HG03571 (cell line): ENCODE results near the gene MTUS2.

Experiments
- ATAC-seq: cut with Tn5 transposase; IDR thresholded peaks from one replicate; pipeline ENCODE4 v1.9.1; 2021; ENCODE audit not compliant: unreplicated experiment

Gene MTUS2

DNA sequence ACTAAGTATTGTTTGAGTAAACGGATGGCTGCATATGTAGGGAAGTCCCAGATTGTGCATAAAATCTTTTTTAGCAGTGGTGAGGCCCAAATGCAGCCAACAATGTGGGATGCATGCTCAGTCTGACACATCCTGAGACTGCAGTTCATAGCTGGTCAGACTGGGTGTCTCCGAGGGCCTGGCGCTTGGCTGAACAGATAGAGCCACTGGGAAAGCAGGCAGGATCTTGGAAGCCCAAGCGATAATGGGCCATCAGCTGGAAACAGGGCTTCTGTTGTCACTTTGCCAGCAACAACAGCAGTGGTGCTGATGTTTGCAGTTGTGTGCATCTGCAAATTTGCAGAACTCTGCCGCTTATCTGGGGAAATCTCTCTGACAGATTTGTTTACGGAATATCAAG is 36.1 kb downstream of the MTUS2 start:
- ATAC-seq = no peak

DNA sequence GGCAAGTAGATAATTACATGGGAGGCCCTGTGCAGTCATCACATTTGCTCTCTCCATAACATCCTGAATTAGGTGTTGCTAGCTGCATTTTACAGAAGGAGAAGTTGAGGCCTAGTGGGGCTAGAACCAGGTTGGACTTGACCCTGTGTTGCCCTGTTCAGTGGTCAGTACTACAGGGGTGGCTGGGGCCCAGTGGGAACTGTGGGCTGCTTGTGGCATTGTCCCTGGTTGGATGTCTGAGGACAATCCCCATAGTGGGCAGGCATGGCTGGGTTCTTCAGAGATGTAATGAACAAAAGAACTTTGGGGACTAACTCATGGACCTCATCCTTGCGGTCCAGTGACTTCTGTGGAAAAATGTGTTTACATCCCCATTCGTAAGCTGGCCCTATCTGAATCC is 38.9 kb downstream of the MTUS2 start:
- ATAC-seq = no peak

DNA sequence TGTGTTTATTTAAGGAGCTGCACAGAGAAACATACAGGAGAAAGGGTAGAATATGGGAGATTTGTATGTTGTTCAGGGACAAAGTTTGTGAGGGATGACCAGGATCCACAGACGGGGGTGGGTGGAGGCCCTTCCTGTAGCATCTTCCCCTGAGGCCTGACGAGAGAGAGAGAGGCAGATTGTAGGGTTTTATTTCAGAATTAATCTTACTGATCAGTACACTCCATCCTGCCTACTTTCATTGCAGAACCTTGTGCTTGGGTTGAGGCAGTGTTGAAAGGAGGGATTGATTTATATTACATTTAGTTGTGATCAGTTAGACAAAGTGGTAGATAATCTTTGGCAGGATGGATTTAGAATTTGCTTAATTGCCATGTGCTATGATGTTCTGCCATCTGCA is 39.6 kb downstream of the MTUS2 start:
- ATAC-seq = no peak

- ATAC-seq = no peak
Observed at GRCh38 chr13:28864544-28864943, 44.4 kb downstream of the MTUS2 start.

DNA sequence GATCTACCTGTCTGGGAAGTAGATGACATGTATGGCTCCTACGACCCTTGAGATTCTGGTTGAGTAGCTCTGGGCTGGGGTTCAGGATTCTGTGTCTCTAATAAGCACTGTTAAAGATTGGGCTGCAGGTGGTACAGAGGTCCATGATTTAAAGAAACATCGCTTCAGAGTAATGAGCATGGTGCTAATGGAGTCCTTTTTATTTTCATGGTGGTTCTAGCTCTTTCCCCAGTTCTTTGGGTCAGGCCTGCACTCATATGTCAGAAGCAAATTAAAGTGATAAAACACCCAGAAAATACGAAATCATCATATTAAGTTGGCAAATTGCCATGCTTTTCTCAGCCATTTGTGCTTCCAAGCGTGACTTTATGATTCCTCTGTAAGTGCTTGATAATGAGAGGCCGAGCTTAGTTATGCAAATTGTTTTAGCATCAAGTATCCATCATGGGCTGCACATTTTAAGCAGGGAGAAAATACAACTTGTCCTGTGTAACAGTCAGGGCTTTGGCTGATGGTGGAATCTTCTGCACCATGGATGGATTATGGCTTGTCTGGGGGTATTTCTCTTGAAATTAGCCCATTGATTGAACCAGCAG is 45.1 kb downstream of the MTUS2 start:
- ATAC-seq = no peak

- ATAC-seq = no peak
Observed at GRCh38 chr13:28865951-28866350, 45.8 kb downstream of the MTUS2 start.

GRCh38 chr13:28866932-28867331 is 46.8 kb downstream of the MTUS2 start:
- ATAC-seq = no peak

DNA sequence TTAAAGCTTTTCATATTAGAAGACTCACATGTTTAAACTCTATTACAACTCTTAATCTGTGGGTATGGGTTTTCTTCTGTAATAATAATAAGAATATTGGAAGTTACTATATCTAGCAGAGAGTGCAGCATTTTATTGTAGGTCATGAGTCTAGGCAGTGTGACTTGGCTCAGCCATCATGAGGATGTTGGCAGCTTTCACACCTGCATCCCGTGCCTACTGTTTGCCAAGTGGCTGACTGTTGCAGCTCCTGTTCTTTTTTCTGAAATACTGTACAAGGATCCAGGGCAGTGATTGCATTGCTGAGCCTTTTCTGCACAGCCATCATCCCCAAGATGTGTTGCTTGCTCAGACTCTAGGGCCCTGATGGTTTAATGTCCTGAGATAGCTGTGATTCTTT is 47.4 kb downstream of the MTUS2 start:
- ATAC-seq = no peak

- no peak for ATAC-seq
Observed at GRCh38 chr13:28872427-28873176, 52.5 kb downstream of the MTUS2 start.

DNA sequence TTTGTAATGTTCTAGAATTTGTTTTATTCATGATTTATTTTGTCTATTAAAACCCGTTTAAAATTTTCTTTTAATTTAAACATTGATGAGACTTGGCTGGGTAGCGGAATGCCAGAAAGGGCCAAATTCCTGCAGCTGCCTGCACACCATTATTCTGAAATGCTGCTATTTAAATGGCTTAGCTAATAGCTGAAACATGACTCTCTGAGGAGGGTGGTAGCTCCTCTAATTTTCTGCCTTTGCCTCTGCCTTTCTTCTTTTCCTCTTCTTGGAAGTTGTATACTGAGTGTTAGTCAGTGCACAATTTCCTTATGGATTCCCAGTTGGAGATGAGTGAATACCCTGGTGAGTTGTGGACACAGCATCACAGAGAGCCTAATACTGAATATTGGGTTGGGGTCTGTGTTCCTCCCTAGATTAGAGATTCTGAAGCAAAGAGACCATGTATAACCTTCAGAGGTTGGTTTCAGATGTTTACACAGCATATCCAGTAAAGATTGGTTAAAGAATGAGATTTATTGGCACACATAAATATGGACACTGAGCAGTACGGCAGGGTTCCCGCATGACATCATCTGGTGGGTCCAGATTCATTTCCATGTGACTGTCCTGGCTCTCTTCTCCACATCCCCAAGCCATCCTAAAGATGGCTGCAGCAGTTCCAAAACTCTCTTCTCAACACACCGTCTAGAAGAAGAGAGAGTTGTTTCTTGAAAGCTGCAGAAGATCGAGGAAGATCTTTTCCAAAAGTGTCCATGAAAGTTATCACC is 55.9 kb downstream of the MTUS2 start:
- no peak for ATAC-seq

DNA sequence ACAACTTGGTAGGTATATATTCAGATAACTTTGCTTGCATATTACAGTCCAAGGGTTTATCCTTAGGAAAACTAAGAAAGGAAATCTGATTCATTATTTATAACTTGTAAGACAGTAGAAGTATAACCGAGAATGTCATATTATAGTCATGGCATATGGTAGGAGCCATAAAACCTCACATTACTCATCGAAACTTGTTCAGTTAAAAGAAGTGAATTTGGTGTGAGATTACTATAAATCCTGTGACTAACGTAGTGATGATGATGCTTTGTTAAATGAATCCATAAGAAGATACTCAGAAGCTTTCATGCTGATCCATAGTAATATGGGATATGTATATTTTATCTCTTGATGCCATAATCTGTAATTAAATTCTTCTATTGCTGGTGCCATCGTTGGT is 57.3 kb downstream of the MTUS2 start:
- no peak for ATAC-seq

DNA sequence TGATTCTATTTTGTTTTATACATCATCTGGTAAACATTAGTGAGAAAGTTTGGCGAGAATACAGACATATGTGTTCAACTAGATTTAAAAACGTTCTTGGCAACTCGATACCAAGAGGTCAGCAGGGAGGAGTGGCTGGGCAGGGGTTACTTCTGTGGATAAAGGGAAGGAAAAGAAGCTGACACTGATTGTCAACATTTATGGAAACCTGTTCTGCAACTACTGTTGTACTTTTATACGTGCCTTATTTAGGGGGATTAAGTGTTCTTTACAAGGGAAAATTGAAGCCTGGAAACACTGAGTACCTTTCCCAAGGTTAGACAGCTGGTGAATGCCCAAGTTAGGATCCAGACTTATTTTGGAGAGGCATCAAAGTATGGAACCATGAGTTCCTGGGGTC is 65.0 kb downstream of the MTUS2 start:
- ATAC-seq = no peak

DNA sequence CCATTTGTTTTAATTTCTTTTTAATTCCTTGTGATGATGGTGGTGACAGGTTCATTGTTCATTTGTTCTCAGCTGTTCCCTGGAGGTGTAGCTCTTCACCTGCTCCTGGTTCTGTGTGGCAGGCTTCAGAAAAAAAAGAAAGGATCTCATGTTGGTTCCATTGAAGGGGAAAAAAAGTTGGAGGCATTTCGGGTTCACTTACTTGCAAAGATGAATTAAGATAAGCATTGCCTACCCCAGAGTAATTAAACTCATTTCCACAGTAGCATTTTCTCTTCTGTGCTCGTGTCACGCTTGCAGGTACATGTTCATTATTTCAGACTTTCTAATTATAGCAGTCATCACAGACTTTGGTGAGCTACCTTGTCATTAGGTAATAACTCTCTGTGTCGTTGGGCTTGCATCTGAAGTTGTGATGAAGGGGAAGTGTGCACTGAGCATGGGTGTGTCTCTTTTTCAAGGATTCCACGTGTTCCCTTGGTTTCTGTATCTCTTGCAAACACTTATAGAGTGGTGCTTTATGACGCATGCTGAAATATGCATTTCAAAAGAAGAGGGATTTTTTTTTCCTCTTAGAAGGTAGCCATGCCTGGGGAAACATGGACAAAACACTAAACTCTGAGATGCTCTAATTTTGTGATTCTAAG is 69.1 kb downstream of the MTUS2 start:
- no peak for ATAC-seq

GRCh38 chr13:28890712-28891111 is 70.6 kb downstream of the MTUS2 start:
- no peak for ATAC-seq

DNA sequence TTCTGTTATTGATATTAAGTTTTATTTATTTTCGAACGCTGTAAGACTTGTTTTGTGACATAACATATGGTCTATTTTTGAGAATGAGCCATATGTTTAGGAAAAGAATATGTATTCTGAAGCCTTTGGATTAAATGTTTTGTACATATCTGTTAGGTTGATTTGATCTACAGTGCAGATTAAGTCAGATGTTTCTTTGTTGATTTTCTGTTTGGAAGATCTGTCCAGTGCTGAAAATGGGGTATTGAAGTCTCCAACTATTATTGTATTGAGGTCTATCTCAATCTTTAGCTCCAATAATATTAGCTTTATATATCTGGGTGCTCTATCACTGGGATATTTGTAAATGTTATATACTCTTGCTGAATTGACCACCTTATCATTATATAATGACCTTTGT is 97.9 kb downstream of the MTUS2 start:
- no peak for ATAC-seq

DNA sequence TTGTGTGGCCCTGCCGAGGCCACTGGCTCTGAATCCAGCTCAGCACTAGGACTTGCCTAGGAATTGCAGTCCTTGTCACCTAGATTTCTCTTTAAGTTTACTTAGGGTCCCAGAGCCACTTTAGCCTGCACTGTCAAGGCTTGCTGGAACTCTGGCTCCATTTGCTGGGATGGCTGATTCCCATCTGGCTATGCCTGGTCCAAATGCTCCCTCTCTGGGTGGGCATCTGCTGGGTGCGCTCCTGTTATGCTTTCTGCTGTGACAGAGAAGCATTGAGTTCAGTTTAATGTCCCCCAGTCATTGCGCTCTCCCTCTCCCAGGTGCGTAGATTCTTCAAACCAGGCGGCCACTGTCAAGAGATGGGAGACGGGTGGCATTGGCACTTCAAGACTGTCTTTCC is 102.2 kb downstream of the MTUS2 start:
- ATAC-seq = no peak

GRCh38 chr13:28935104-28935503 is 115.0 kb downstream of the MTUS2 start:
- ATAC-seq = no peak

DNA sequence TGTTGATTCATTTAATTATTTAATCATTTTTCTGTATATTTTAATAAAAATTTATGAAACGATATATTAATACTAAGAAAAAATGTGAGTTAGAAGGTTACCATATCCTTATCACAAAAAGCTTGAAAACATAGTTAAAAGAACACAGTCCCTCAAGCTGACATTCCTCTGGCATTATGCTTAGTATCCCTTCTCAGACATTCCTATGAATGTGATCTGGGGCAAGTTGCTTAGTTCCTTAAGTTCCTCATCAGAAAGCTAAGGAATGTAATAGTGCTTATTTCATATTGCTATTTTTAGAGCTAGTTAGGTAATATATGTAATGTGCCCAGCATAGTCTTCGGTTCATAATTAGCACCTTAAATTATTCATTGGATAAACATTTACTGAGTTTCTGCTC is 122.8 kb downstream of the MTUS2 start:
- no peak for ATAC-seq

DNA sequence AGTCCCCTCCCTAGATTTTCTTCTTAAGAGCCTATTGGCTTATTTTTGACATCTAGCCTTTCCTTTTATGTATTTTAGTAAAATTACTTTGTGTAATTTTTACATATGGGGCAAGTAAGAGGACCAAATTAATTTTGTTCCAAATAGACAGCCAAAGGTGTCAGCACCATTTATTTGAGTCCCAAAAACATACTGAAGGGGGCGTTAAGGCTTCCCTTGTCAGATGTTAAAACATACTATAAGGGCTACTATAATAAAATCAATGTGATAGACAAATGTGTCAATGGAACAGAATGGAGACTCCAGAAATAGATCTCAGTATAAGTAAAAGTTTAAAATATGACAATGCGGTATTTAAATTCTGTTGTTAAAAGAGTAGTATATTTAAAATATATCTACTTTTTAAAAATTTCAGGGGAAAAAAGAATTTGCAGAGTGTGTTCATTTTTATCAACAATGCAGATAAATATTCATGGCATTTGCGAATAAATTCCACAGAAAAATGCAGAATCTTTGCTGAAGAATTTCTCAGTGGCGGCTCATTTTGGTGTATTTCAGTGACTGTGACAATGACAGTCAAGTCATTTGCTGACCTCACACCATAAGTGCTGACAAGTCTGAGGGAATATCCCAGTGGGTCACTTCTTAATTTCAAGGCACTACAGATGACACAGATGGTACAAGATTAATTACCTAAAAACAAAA is 133.7 kb downstream of the MTUS2 start:
- ATAC-seq = no peak

DNA sequence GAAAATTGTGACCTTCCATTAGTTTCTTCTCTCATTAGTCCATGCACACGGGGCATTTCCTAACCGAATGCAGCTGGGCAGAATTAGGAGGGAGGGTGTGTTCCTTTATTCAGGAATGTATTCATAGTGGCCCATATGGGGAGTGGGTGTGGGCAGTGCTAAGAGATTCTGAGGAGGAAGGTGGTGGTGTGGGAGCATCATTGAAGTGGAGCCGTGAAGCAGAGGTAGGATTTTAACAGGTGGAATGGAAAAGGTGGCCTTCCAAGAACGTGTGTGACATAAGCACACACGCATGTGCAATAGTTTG is 134.2 kb downstream of the MTUS2 start:
- ATAC-seq = no peak

DNA sequence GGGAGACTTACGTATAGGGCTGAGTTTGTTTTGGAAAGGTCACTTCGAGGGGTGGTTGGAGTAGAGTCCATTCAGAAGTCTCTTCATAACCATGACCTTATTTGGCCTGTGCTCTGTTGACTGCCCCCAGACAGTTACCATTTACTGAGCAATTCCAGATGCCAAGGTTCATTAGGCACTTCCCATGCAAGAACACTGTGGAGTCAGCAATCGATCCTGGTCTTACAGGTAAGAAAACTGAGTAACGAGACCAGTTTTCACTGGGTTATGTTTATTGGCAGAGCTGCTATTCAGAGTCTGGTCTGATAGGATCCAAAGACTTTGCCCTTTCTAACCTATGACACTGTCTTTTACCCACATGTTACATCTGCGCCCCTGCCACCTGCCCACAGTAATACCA is 134.7 kb downstream of the MTUS2 start:
- ATAC-seq = no peak
